H9 (cell line): ENCODE data around the gene DPEP2. TPM values are rescaled to one million over a fixed set of nuclear protein-coding genes. Genes with fewer than 3 reads are reported as not detected.

Source experiments
- DNase-seq: peaks from one replicate; pipeline ENCODE4 v3.0.0-alpha.2; 2017
- H2AFZ ChIP-seq: one replicate; pipeline ENCODE4 v1.6.1; 2013; ENCODE audit warnings: mild to moderate bottlenecking, low read length, control low read depth, moderate library complexity
- H2AK5ac ChIP-seq: 2 replicates; pipeline ENCODE4 v1.6.1; 2013; ENCODE audit warnings: low read length, control low read depth, mixed read lengths; ENCODE audit not compliant: insufficient read length
- H2BK120ac ChIP-seq: one replicate; pipeline ENCODE4 v1.6.1; 2013; ENCODE audit warnings: low read depth, mild to moderate bottlenecking, low read length, control low read depth, inconsistent platforms; ENCODE audit not compliant: poor library complexity, severe bottlenecking
- H2BK12ac ChIP-seq: 2 replicates; pipeline ENCODE4 v1.6.1; 2013; ENCODE audit warnings: low read length, control low read depth, mixed read lengths, low read depth; ENCODE audit not compliant: insufficient read length
- H2BK15ac ChIP-seq: 2 replicates; pipeline ENCODE4 v1.6.1; 2013; ENCODE audit warnings: low read depth, low read length, control low read depth
- H2BK20ac ChIP-seq: one replicate; pipeline ENCODE4 v1.6.1; 2013; ENCODE audit warnings: low read depth, mild to moderate bottlenecking, low read length, control low read depth, inconsistent platforms; ENCODE audit not compliant: poor library complexity, severe bottlenecking
- H2BK5ac ChIP-seq: 2 replicates; pipeline ENCODE4 v1.6.1; 2013; ENCODE audit warnings: low read length, control low read depth, mixed read lengths; ENCODE audit not compliant: insufficient read length
- H3K14ac ChIP-seq: 2 replicates; pipeline ENCODE4 v1.6.1; 2013; ENCODE audit warnings: low read length, control low read depth; ENCODE audit not compliant: insufficient read depth
- H3K18ac ChIP-seq: 2 replicates; pipeline ENCODE4 v1.6.1; 2013; ENCODE audit warnings: low read depth, mild to moderate bottlenecking, mixed read lengths, low read length, control low read depth; ENCODE audit not compliant: insufficient read length
- H3K23ac ChIP-seq: 2 replicates; pipeline ENCODE4 v1.6.1; 2013; ENCODE audit warnings: low read length, control low read depth, mixed read lengths, low read depth; ENCODE audit not compliant: insufficient read length
- H3K23me2 ChIP-seq: 2 replicates; pipeline ENCODE4 v1.6.1; 2013; ENCODE audit warnings: low read depth, mild to moderate bottlenecking, mixed read lengths, low read length, control low read depth; ENCODE audit not compliant: insufficient read length, poor library complexity, severe bottlenecking
- H3K27ac ChIP-seq: 2 replicates; pipeline ENCODE4 v1.5.1; 2013; ENCODE audit warnings: low read length, control low read depth, mixed read lengths, low read depth; ENCODE audit not compliant: insufficient read length
- H3K27me3 ChIP-seq: 2 replicates; pipeline ENCODE4 v1.6.1; 2013; ENCODE audit warnings: low read length, control low read depth, inconsistent platforms; ENCODE audit not compliant: insufficient read depth
- H3K4ac ChIP-seq: 2 replicates; pipeline ENCODE4 v1.6.1; 2013; ENCODE audit warnings: low read depth, mild to moderate bottlenecking, control low read depth, inconsistent platforms, low read length, moderate library complexity
- H3K4me1 ChIP-seq: 2 replicates; pipeline ENCODE4 v1.6.1; 2013; ENCODE audit warnings: low read length, control low read depth, inconsistent platforms; ENCODE audit not compliant: insufficient read depth
- H3K4me2 ChIP-seq: 2 replicates; pipeline ENCODE4 v1.6.1; 2013; ENCODE audit warnings: low read length, control low read depth, mixed read lengths; ENCODE audit not compliant: insufficient read length, insufficient read depth
- H3K56ac ChIP-seq: 2 replicates; pipeline ENCODE4 v1.6.1; 2013; ENCODE audit warnings: low read depth, mild to moderate bottlenecking, mixed read lengths, low read length, control low read depth; ENCODE audit not compliant: insufficient read length
- H3K79me1 ChIP-seq: 2 replicates; pipeline ENCODE4 v1.6.1; 2013; ENCODE audit warnings: low read depth, mild to moderate bottlenecking, moderate library complexity, low read length, control low read depth, inconsistent platforms; ENCODE audit not compliant: insufficient read depth, poor library complexity, severe bottlenecking
- H3K79me2 ChIP-seq: 2 replicates; pipeline ENCODE4 v1.6.1; 2013; ENCODE audit warnings: low read length, control low read depth, inconsistent platforms; ENCODE audit not compliant: insufficient read depth
- H3K9ac ChIP-seq: 2 replicates; pipeline ENCODE4 v1.6.1; 2013; ENCODE audit warnings: low read length, control low read depth, mixed read lengths; ENCODE audit not compliant: insufficient read length; ENCODE audit errors: extremely low read depth
- H3K9me3 ChIP-seq: one replicate; pipeline ENCODE4 v1.6.1; 2013; ENCODE audit warnings: low read depth, low read length, inconsistent platforms; ENCODE audit not compliant: control insufficient read depth
- H3T11ph ChIP-seq: one replicate; pipeline ENCODE4 v1.6.1; 2013; ENCODE audit warnings: mild to moderate bottlenecking, low read length, control low read depth, inconsistent platforms
- H4K20me1 ChIP-seq: one replicate; pipeline ENCODE4 v1.6.1; 2013; ENCODE audit not compliant: control insufficient read depth, insufficient read length, insufficient read depth
- H4K5ac ChIP-seq: 2 replicates; pipeline ENCODE4 v1.6.1; 2013; ENCODE audit warnings: low read depth, mild to moderate bottlenecking, mixed read lengths, low read length, control low read depth; ENCODE audit not compliant: insufficient read length
- H4K8ac ChIP-seq: replicated peaks from 2 replicates; pipeline ENCODE4 v1.6.1; 2013; ENCODE audit warnings: low read length, control low read depth, mixed read lengths, low read depth; ENCODE audit not compliant: insufficient read length
- H4K91ac ChIP-seq: 2 replicates; pipeline ENCODE4 v1.6.1; 2013; ENCODE audit warnings: low read depth, mild to moderate bottlenecking, moderate library complexity, mixed read lengths, low read length, control low read depth; ENCODE audit not compliant: insufficient read length
- H3K27ac Mint-ChIP-seq, 3 experiments: 2 replicates in 2 of 3; 3 replicates in 1 of 3; pipeline ENCODE4 v1.8.0; 2020 to 2021; ENCODE audit warnings: mixed read lengths in 3 of 3, mild to moderate bottlenecking in 1 of 3, moderate library complexity in 1 of 3
- H3K27me3 Mint-ChIP-seq: 2 replicates; pipeline ENCODE4 v1.8.0; 2021; ENCODE audit warnings: low read depth, mild to moderate bottlenecking, moderate library complexity, mixed read lengths
- H3K36me3 Mint-ChIP-seq, 3 experiments: 2 replicates in 2 of 3; 3 replicates in 1 of 3; pipeline ENCODE4 v1.8.0; 2020 to 2021; ENCODE audit warnings: low read depth in 3 of 3, mixed read lengths in 3 of 3; ENCODE audit not compliant: insufficient read depth in 1 of 3
- H3K4me1 Mint-ChIP-seq, 2 experiments: 2 replicates each; pipeline ENCODE4 v1.8.0; 2020; ENCODE audit warnings: mixed read lengths in 2 of 2
- H3K4me3 Mint-ChIP-seq, 2 experiments: 2 replicates in 1 of 2; 3 replicates in 1 of 2; pipeline ENCODE4 v1.8.0; 2020 to 2021; ENCODE audit warnings: mild to moderate bottlenecking in 2 of 2, mixed read lengths in 2 of 2, moderate library complexity in 1 of 2
- H3K9me3 Mint-ChIP-seq, 2 experiments: 2 replicates in 1 of 2; 3 replicates in 1 of 2; pipeline ENCODE4 v1.8.0; 2020; ENCODE audit warnings: mild to moderate bottlenecking in 2 of 2, mixed read lengths in 2 of 2, moderate library complexity in 1 of 2
- CTCF ChIP-seq: fragments of 200-600 bp; sonication (generic); conservative IDR thresholded peaks from 3 replicates; pipeline ENCODE4 v1.8.0; 2021; ENCODE audit warnings: antibody characterized with exemption, mild to moderate bottlenecking
- WGBS: extraction: QIAGEN DNeasy Blood & Tissue Kit; methylation state at CpG from one replicate; pipeline ENCODE4 v1.1.7; 2013; ENCODE audit warnings: missing lambda C conversion rate, low lambda C conversion rate, mixed read lengths; ENCODE audit not compliant: insufficient read length; ENCODE audit errors: extremely low coverage; 5-methylcytosine and 5-hydroxymethylcytosine counted together
- total RNA-seq: library from RNA; stranded (reverse); gene quantifications from 2 replicates; pipeline ENCODE4 v1.2.1, GENCODE V29; 2021

The DPEP2 gene
- total RNA-seq, 1 experiment from 2014 or later: not detected

- no peak within 1 kb of the TSS for H4K8ac ChIP-seq
- H3K23me2 ChIP-seq: peaks cover 3% of the 10 kb centered on the region
- no peak within 1 kb of the TSS for H3K56ac ChIP-seq
- H3K18ac ChIP-seq: no peak within 1 kb of the TSS
- no peak within 1 kb of the TSS for H2BK5ac ChIP-seq
- DNase-seq: peak; percentile 93
- peak within 1 kb of the TSS; percentile 66 for H3K4me2 ChIP-seq
- no peak for TF ChIP-seq CTCF
- no peaks in the 10 kb centered on the region for H3K27me3 ChIP-seq
- H4K91ac ChIP-seq: no peak within 1 kb of the TSS
- H3K9ac ChIP-seq: peak within 1 kb of the TSS; percentile 38
- H2BK15ac ChIP-seq: no peak within 1 kb of the TSS
- no peaks in the 10 kb centered on the region for H3K79me1 ChIP-seq
- H3K14ac ChIP-seq: peak within 1 kb of the TSS; percentile 80
- Mint-ChIP-seq H3K36me3 (peaks cover 0 to 15% (median 2%) of the 10 kb centered on the region in 3 experiments; a peak in 4 of 7 replicates), H3K9me3 (no peaks in the 10 kb centered on the region; a peak in 1 of 5 replicates), H3K4me1 (peaks cover 37 to 42% of the 10 kb centered on the region in 2 experiments), H3K27ac (peak within 1 kb of the TSS; percentile 46 to 93 (median 57); a peak in 5 of 7 replicates), H3K27me3 (peaks cover 2% of the 10 kb centered on the region), H3K4me3 (peak within 1 kb of the TSS; percentile 93 to 95)
- H2BK20ac ChIP-seq: no peak within 1 kb of the TSS
- H3K9me3 ChIP-seq: no peaks in the 10 kb centered on the region
- no peak within 1 kb of the TSS for H3T11ph ChIP-seq
- no peak within 1 kb of the TSS for H3K27ac ChIP-seq
- no peak within 1 kb of the TSS for H2BK12ac ChIP-seq
- no peaks in the 10 kb centered on the region; the same call in 1 of the 2 replicates for H3K79me2 ChIP-seq
- no peak within 1 kb of the TSS for H3K4ac ChIP-seq
- no peak within 1 kb of the TSS for H3K23ac ChIP-seq
- no CpG with 5 or more reads among the region's 78 CpGs for WGBS
- H4K5ac ChIP-seq: no peak within 1 kb of the TSS
- H2BK120ac ChIP-seq: no peak within 1 kb of the TSS
- H2AFZ ChIP-seq: no peak within 1 kb of the TSS
- H4K20me1 ChIP-seq: peaks cover 3% of the 10 kb centered on the region
- no peak within 1 kb of the TSS for H2AK5ac ChIP-seq
- H3K4me1 ChIP-seq: peaks cover 5% of the 10 kb centered on the region; the same call in 1 of the 2 replicates
These were observed 30.7 kb downstream of the DPEP2 start, which contains the start of gene SLC12A4 for GRCh38 chr16:67968400-67969253. TSS of gene SLC12A4 (minus strand) at chr16:67968637. CDS start at chr16:67968553, 84 bp downstream.
